Stimulated activated CD8-positive, alpha-beta memory T cell treated with anti-CD3 and anti-CD28 coated beads, Interleukin-15, amount 100 ng/mL, for 1 hour (primary cell): ENCODE results near the gene C5orf46.
"Not testable (repeated sequence)": the region's sequence is repeated elsewhere in the genome, so short reads cannot be mapped to it uniquely, and the experiment has no call there.

Experiments used
- DNase-seq: peaks from one replicate; pipeline ENCODE4 v3.0.0-alpha.2; 2020; ENCODE audit warnings: low read depth

C5orf46 gene

DNA sequence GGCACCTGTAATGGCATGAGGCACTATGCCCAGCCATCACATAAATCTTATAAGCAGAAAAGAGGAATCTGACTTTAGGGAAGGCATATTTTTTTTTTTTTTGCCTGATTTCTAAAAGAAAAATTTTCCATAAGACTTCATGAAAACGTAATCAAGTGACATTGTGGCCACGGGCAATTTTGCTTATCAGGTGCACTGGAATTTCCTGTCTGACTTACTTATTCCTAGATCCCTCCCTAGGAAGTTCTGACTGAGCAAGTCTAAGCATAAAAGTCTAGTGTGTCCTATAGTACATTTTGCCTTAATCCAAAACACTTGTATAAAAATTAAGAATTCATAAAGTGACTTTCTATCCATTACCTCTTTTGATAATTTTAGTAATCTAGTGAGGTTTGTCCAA lies 12.5 kb downstream of the C5orf46 start:
- no peak for DNase-seq

DNA sequence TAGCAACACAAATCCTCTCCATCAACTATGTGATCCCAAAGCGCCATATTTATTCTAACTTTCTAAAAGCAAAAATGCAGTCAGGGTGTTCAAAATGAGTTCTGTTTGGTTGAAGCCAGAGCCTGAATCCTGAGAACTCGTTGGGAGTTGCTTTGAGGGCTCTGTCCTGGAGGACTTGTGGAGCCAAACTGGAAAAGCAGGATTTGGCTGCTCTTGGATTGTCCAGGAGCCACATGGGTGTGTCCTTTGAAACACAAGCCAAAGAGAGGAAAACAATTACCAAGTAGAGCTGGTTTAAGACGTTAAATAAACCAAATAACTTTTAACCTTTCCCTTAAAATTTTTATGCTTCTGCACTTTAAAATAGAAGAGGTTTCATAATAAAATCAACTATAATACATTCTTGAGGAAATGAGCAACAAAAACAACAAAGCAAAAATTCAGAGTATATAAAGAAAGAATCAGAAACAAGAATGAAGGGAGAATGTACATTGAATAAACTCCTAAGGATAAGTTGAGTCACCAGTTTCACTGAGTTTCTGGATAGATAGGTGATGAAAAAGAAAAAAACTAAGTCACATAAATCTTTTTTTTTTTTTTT lies 13.5 kb downstream of the C5orf46 start:
- DNase-seq, result no peak

DNA sequence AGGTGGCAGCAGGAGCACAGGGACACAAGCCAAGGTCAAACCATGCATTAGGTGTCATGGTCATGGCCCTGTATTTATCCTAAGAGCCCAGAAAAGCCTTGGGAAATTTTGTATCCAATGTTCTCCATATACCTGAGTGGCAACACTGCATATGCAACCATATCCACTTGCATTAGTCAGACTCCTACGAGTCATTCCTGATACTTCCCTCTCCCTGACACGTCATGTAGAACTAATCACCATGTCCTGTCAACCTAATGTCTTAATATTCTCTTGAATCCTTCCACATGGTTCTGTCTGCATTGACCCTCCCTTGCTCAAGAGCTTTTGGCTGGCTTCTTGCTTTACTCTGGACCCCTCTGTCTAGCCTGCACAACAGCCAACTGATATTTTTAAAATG lies 18.4 kb downstream of the C5orf46 start:
- no peak for DNase-seq

GRCh38 chr5:147887026-147887627 lies 19.2 kb downstream of the C5orf46 start:
- no peak for DNase-seq

DNA sequence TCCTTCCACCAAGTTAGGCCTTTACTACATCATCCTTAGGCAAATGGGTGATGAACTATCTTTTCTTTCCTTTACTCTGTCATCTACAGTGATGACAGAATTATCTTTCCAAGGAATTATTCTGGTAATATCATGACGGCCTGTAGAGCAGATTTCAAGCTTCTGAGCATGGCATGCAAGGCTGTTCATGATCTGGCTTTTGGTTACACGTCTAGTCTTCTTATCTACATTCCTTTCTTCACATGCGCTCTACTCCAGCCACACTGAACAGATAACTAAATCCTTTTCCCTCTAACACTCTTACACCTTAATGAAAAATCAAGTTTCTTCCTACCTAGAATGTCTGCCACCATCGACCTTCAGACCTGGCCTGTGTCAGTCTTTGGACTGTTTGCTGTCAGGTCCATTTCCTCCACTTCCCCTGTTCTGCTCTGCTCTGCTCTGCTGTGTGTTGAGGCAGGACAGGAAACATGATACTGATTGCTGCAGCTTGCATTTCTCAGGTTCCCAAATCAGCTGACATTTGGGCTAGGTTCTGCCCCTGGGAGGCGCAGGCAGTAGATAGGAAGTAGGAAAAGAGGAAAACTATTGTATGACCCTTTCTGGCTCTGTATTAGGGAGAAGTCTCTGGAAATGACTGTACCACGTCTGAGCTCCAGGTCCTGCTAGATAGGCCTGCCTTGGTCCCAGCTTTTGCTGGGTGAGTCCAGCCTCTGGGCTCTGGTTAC lies 23.6 kb downstream of the C5orf46 start:
- DNase-seq, result no peak

GRCh38 chr5:147880487-147880886 lies 25.9 kb downstream of the C5orf46 start:
- no peak for DNase-seq

- no peak for DNase-seq
These were observed 26.6 kb downstream of the C5orf46 start for GRCh38 chr5:147879784-147880183.

DNA sequence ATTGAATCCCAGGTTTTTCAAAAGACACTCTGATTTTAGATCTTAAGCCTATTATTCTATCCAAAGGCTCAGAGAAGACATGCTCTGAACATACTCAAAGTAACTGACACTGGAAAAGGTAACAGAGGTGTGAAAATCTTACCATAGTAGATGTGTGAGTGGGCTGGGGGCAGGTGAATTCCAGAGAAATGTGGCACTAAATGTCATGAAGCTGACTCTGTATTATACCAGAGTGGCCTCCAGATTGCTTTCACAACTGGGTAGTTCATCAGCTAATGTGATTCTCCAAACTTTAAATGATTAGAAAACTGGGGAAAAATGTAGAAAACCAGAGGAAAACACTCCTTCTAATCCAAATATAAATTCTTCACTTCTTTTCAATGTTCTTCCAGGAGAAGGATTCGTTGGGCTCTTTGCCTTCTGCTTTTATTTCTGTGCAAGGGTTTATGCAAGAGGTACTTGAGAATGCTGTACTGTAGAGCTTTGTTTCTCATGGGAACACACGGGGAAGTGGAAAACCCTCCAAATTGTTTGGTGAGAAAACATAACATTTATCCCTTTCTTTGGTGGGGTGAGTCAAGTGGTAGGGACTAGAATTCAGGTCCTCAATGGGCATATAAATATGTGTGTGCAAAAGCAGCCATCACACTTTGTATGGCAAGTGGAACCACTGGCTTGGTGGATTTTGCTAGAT lies 28.1 kb downstream of the C5orf46 start, which contains the start of gene SCGB3A2:
Gene SCGB3A2 (plus strand): TSS at position 646 of the 694 bp plus-strand sequence. CDS start 93 bp downstream, outside the sequence.
- DNase-seq, result no peak

DNA sequence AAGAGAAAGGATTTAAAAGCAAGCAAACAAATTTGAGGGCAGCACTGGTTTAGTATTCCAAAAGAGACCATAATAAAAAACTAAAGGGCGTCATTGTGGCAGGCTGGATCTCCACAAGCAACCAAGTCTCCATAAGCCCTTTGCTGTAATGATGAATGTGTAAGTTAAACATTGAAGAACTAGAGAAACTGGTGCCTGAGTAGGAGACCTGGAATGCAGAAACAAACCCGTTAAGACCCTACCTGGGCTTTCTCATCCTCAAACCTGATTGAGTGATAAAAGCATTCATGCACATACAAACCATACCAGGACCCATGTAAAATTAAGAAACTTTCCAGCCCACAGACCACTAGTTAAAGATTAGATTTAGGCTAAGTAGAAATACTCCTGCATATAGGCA lies 29.7 kb downstream of the C5orf46 start:
- DNase-seq, result no peak

DNA sequence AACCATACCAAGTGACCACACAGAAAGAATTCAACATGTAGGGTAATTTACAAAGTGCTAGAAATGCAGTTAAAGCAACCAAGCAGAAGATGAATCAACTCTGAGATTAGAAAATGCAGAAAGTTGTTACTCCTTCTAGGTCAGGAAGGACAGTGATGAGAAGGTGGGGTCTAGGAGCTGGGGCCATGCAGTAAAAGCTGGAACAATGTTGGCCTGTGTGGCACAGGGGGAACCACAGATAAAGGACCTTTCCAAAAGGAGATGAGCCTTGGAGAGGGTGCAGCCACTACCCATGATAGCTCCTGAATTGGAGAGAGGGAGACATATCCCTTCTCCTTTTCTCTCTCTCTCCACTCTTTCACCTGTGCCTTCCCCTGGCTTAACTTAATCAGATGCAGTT lies 30.2 kb downstream of the C5orf46 start:
- DNase-seq, result no peak

DNA sequence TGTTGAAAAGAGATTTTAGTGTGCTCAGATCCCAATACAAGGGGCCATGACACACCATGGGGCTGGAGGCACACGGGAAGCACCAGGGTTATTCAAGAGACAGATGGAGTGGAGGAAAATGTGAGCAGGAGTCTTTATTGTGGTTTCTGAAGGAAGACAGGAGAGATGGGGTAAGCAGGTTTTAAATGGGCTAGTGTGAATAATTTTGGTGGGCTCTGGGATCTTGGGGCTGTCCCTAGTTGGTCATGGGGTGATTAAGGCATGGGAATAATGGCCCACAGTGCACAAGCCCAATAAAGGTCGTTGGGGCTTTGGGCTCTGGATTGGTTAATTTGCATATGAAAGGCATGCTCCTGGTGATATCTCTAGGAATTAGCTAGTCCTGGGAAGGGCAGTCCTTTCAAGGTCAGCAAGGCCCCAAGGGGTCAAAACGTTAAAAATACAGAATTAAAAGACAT lies 31.4 kb downstream of the C5orf46 start:
- no peak for DNase-seq

GRCh38 chr5:147874118-147874875 lies 32.0 kb downstream of the C5orf46 start:
- not testable (repeated sequence) for DNase-seq

- not testable (repeated sequence) for DNase-seq
These were observed 33.4 kb downstream of the C5orf46 start for GRCh38 chr5:147872744-147873435.

GRCh38 chr5:147871980-147872549 lies 34.3 kb downstream of the C5orf46 start:
- DNase-seq, result not testable (repeated sequence)

DNA sequence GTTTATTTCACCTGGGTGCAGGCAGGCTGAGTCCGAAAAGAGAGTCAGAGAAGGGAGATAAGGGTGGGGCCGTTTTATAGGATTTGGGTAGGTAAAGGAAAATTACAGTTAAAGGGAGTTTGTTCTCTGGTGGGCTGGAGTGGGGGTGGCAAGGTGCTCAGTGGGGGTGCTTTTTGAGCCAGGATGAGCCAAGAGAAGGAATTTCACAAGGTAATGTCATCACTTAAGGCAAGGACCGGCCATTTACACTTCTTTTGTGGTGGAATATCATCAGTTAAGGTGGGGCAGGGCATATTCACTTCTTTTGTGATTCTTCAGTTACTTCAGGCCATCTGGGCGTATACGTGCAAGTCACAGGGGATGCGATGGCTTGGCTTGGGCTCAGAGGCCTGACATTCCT lies 36.4 kb downstream of the C5orf46 start:
- DNase-seq, result not testable (repeated sequence)

GRCh38 chr5:147869112-147869511 lies 37.2 kb downstream of the C5orf46 start:
- DNase-seq, result no peak

DNA sequence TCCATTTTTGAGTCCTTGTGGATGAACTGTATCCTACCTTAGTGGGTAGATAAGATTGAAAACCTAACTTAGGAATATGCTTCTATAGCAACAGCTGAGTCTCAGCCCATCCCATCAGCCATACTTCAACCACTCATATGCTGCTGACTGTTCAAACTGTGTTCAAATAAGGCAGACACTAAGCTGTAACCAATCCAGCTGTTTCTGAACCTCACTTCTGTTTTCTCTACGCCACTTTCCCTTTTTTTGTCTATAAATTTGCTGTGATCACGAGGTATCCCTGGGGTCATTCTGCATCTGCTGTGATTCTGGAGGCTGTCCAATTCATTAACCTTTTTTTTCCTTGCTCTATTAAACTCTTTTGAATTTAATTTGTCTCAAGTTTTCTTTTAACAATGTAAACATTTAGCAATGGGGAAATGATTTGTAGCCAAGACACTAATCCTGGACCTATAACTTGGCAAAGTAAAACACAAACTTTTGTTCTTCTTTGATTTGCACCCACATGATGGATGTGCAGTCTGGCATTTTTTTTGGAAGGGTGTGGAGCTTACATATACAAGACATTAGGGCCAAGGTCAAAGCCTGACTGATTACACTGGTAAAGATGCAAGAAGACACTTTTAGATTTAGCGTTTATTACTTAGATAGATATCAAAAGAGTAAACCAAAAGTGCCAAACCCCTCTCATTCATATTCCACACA lies 42.7 kb downstream of the C5orf46 start:
- no peak for DNase-seq

DNA sequence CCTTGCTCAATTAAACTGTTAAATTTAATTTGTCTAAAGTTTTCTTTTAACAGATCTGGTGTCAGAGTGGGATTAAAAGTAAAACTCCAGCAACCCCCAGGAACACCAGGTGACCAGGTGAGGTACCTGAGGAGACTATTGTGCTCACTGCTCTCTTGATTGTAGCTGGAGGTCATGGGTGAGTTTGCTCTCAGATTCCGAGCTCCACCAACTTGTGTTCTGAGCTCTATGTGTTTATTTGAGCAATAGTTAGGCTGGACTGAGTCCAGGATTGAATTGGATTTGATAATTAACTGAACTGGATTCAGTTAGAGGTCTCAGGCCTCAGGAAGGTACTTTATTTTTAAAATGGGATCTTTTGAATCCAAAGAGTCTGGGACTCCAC lies 45.7 kb downstream of the C5orf46 start:
- DNase-seq, result no peak

GRCh38 chr5:147859962-147860640 lies 46.2 kb downstream of the C5orf46 start:
- no peak for DNase-seq

DNA sequence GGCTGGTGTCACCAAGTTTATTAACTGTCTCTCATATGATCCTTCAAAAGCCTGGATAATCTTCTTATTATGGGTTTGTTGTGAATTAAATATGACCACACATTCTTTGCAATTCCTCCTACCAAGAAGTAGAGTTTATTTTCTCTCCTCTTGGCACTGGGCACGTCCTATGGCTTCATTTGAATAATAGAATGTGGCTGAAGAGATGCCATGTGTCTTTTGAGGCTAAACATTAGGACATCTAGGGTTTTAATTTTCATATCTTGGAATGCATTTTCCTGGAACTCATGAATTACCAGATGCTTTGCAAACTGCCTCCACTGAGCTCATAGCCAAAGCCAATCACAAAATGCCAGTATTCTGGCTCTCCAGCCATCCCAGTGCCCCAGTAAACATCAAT lies 47.8 kb downstream of the C5orf46 start:
- no peak for DNase-seq
